Activated CD8-positive, alpha-beta T cell treated with anti-CD3 and anti-CD28 coated beads, Interleukin-2, amount 10 ng/mL, durations not matched to agents 7 days and 5 days (primary cell): ENCODE data around the gene SNCA. TPM values are rescaled to one million over a fixed set of nuclear protein-coding genes. Genes with fewer than 3 reads are reported as not detected.

Experiments used
- ATAC-seq: fragments of 150-1000 bp; cut with Tn5 transposase; one replicate; pipeline ENCODE4 v1.10.0; 2021; ENCODE audit warnings: moderate library complexity
- CTCF ChIA-PET: fragments of 350-600 bp; sonication (Branson Sonifier 250); formaldehyde crosslinking; loops from one replicate; lab custom pipeline; 2021; ENCODE audit warnings: antibody characterized with exemption; lab: Charles Lee
- POLR2A ChIA-PET: fragments of 350-600 bp; sonication (Branson Sonifier 250); formaldehyde crosslinking; loops from one replicate; lab custom pipeline; 2021; ENCODE audit warnings: antibody characterized with exemption; lab: Charles Lee
- DNase-seq: peaks from one replicate; pipeline ENCODE4 v3.0.0-alpha.2; 2020
- H3K27ac Mint-ChIP-seq: one replicate; pipeline ENCODE4 v1.8.0; 2021; ENCODE audit warnings: mild to moderate bottlenecking, mixed read lengths
- H3K27me3 Mint-ChIP-seq: one replicate; pipeline ENCODE4 v1.8.0; 2021; ENCODE audit warnings: low read depth, mixed read lengths
- H3K36me3 Mint-ChIP-seq: one replicate; pipeline ENCODE4 v1.8.0; 2021; ENCODE audit warnings: low read depth, mixed read lengths
- H3K4me1 Mint-ChIP-seq: one replicate; pipeline ENCODE4 v1.8.0; 2021; ENCODE audit warnings: low read depth, mixed read lengths
- H3K4me3 Mint-ChIP-seq: one replicate; pipeline ENCODE4 v1.8.0; 2021; ENCODE audit warnings: mild to moderate bottlenecking, mixed read lengths
- H3K9me3 Mint-ChIP-seq: one replicate; pipeline ENCODE4 v1.8.0; 2022; ENCODE audit warnings: mixed read lengths; ENCODE audit not compliant: insufficient read depth
- total RNA-seq, 2 experiments: library from RNA; stranded (reverse); gene quantifications; one replicate each; pipeline ENCODE4 v1.2.3, GENCODE V29; 2021

The SNCA gene
- total RNA-seq, 2 experiments from 2014 or later: 3.8 to 4.3 TPM

- ATAC-seq (no peak), DNase-seq (no peak)
- peaks cover 30% of the 10 kb centered on the region for H3K4me1 Mint-ChIP-seq
- H3K9me3 Mint-ChIP-seq: no peaks in the 10 kb centered on the region
- ChIA-PET POLR2A (interaction anchor here (0.6 kb wide), 1 partner anchor 636 kb away, joined by 4 read pairs; no protein-coding TSS in a partner anchor), CTCF (interaction anchor here (0.7 kb wide), 1 partner anchor 228 kb away, joined by 3 read pairs; no protein-coding TSS in a partner anchor)
- peak overlapping the region; percentile 72 for H3K4me3 Mint-ChIP-seq
- H3K36me3 Mint-ChIP-seq: peaks cover 3% of the 10 kb centered on the region
- H3K27me3 Mint-ChIP-seq: peaks cover 54% of the 10 kb centered on the region
- H3K27ac Mint-ChIP-seq: no peak overlapping the region
These were observed 1.0 kb upstream of the SNCA start for GRCh38 chr4:89837993-89838390.

DNA sequence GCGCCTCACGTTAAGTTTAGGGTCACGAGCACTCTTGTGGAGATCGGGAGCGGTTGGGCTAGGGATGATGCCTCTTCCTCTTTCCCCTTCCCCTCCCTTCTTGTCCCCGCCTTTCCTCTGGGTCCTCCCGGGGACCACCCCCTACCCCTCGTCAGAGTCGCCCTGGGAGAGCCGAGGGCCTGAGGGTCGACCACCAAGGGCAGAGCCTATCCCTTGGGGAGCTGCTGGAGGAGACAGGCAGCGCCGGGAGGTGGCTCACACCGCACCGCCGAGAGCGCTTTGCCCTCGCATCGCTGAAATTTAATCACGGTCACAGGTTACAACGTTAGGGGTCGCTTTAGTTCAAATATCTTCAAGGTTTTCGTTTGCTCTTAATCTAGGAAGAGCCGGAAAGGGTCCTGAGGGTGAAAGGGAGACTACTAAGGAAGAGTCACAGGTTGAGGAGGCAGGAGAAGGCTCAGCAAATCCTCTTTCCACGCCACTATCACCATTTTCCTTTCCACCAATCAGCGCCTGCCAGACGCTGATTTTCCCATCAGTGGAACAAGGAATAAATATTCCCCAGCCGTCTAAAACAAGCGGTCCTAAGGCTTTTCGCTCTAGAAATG, 528 bp upstream of the SNCA start:
- H3K36me3 Mint-ChIP-seq: peaks cover 3% of the 10 kb centered on the region
- H3K4me1 Mint-ChIP-seq: peaks cover 30% of the 10 kb centered on the region
- no peaks in the 10 kb centered on the region for H3K9me3 Mint-ChIP-seq
- peaks cover 55% of the 10 kb centered on the region for H3K27me3 Mint-ChIP-seq
- H3K27ac Mint-ChIP-seq: no peak overlapping the region
- ChIA-PET CTCF (no interaction called here), POLR2A (no interaction called here)
- peak overlapping the region; percentile 72 for H3K4me3 Mint-ChIP-seq
- DNase-seq: peak; percentile 52
- ATAC-seq: peak; percentile 77

DNA sequence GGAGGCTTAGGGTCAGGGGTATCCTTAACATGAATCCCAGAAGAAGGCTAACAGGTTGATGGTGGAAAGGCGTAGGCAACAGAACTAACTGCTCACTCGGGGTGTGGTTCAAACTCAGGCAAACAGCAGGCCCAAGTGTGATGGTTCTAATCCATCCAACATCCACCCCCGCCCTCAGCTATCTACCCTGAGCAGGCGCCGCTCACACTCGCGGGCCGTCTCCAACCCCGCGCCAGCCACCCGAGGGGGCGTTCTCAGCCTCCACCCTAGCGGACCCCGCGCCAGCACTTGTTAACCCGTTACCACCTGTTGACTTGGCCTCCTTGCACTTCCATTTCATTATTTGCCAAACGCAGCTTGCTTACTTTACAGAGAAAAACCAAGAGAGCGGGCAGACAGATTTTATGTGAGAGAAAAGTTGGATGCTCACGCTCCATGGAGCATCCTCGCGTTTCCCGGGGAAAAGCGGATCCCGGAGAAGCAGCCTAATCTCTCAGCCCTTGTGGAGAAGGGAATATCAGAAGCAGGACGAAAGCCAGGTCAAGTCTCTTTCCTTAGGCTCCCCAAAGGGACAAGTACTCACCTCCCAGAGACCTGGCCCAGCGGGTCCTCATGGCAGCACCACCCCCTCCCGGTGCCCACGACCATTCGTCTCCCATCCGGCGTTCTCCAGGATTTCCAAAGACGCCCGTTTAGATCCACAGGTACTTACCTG, 773 bp downstream of the SNCA start:
- Mint-ChIP-seq H3K4me3 (peak overlapping the region; percentile 72), H3K36me3 (peaks cover 3% of the 10 kb centered on the region), H3K9me3 (no peaks in the 10 kb centered on the region), H3K4me1 (peaks cover 30% of the 10 kb centered on the region), H3K27me3 (peaks cover 53% of the 10 kb centered on the region), H3K27ac (no peak overlapping the region)
- ChIA-PET POLR2A (no interaction called here), CTCF (interaction anchor here (0.7 to 1.4 kb wide), 2 partner anchors 67 to 178 kb away, joined by 3 read pairs; no protein-coding TSS in a partner anchor)
- ATAC-seq (no peak), DNase-seq (no peak)

- peak overlapping the region; percentile 72 for H3K4me3 Mint-ChIP-seq
- peaks cover 3% of the 10 kb centered on the region for H3K36me3 Mint-ChIP-seq
- peaks cover 30% of the 10 kb centered on the region for H3K4me1 Mint-ChIP-seq
- POLR2A ChIA-PET: no interaction called here
- CTCF ChIA-PET: interaction anchor here (0.7 to 1.4 kb wide), 2 partner anchors 68 to 178 kb away, joined by 3 read pairs; no protein-coding TSS in a partner anchor
- H3K27me3 Mint-ChIP-seq: peaks cover 48% of the 10 kb centered on the region
- DNase-seq (no peak), ATAC-seq (no peak)
- H3K9me3 Mint-ChIP-seq: no peaks in the 10 kb centered on the region
- H3K27ac Mint-ChIP-seq: peak overlapping the region; percentile 33
These were observed 1.5 kb downstream of the SNCA start for GRCh38 chr4:89835413-89835812.

- Mint-ChIP-seq H3K9me3 (no peaks in the 10 kb centered on the region), H3K27me3 (peaks cover 41% of the 10 kb centered on the region), H3K4me3 (no peak overlapping the region), H3K27ac (no peak overlapping the region), H3K4me1 (peaks cover 35% of the 10 kb centered on the region), H3K36me3 (peaks cover 3% of the 10 kb centered on the region)
- POLR2A ChIA-PET: no interaction called here
- DNase-seq (no peak), ATAC-seq (no peak)
- CTCF ChIA-PET: no interaction called here
These were observed 2.3 kb downstream of the SNCA start for GRCh38 chr4:89834486-89835209.

GRCh38 chr4:89829470-89830138, 7.4 kb downstream of the SNCA start:
- Mint-ChIP-seq H3K4me3 (peak overlapping the region; percentile 27), H3K36me3 (peaks cover 2% of the 10 kb centered on the region), H3K4me1 (peaks cover 18% of the 10 kb centered on the region), H3K9me3 (no peaks in the 10 kb centered on the region), H3K27me3 (peaks cover 16% of the 10 kb centered on the region), H3K27ac (peak overlapping the region; percentile 77)
- POLR2A ChIA-PET: no interaction called here
- CTCF ChIA-PET: interaction anchor here (1.2 kb wide), 1 partner anchor 177 kb away, joined by 3 read pairs; no protein-coding TSS in a partner anchor
- peak; percentile 62 for DNase-seq
- ATAC-seq: peak; percentile 89

DNA sequence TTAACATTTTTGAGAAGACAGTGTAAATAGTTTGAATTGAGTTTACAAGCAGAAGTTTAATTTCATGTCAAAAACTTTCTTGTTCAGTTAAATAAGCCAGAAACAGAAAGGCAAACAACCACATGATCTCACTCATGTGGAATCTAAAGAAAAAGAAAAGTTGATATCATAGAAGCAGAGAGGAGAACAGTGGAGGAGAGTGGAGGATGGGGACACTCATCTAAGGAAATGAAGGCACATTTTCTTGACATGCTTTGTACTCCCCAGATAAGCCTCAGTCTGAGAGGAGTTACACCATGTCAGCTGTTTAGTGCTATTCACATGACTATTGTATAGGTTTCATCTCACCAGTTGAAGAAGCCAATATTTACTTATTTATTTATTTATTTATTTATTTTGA, 13.5 kb downstream of the SNCA start:
- H3K9me3 Mint-ChIP-seq: no peaks in the 10 kb centered on the region
- no peak for DNase-seq
- H3K27me3 Mint-ChIP-seq: peaks cover 14% of the 10 kb centered on the region
- H3K27ac Mint-ChIP-seq: no peak overlapping the region
- no peak for ATAC-seq
- peaks cover 3% of the 10 kb centered on the region for H3K4me1 Mint-ChIP-seq
- ChIA-PET CTCF (no interaction called here), POLR2A (no interaction called here)
- no peaks in the 10 kb centered on the region for H3K36me3 Mint-ChIP-seq
- no peak overlapping the region for H3K4me3 Mint-ChIP-seq

- Mint-ChIP-seq H3K4me1 (no peaks in the 10 kb centered on the region), H3K4me3 (no peak overlapping the region), H3K27me3 (peaks cover 14% of the 10 kb centered on the region), H3K9me3 (no peaks in the 10 kb centered on the region), H3K27ac (no peak overlapping the region), H3K36me3 (no peaks in the 10 kb centered on the region)
- no peak for DNase-seq
- ChIA-PET CTCF (no interaction called here), POLR2A (no interaction called here)
- ATAC-seq: no peak
These were observed 15.3 kb downstream of the SNCA start for GRCh38 chr4:89821612-89822011.

GRCh38 chr4:89820010-89820409, 17.0 kb downstream of the SNCA start:
- H3K4me1 Mint-ChIP-seq: no peaks in the 10 kb centered on the region
- no peaks in the 10 kb centered on the region for H3K36me3 Mint-ChIP-seq
- no peaks in the 10 kb centered on the region for H3K9me3 Mint-ChIP-seq
- ChIA-PET CTCF (no interaction called here), POLR2A (no interaction called here)
- DNase-seq (no peak), ATAC-seq (no peak)
- peaks cover 14% of the 10 kb centered on the region for H3K27me3 Mint-ChIP-seq
- no peak overlapping the region for H3K4me3 Mint-ChIP-seq
- H3K27ac Mint-ChIP-seq: no peak overlapping the region

DNA sequence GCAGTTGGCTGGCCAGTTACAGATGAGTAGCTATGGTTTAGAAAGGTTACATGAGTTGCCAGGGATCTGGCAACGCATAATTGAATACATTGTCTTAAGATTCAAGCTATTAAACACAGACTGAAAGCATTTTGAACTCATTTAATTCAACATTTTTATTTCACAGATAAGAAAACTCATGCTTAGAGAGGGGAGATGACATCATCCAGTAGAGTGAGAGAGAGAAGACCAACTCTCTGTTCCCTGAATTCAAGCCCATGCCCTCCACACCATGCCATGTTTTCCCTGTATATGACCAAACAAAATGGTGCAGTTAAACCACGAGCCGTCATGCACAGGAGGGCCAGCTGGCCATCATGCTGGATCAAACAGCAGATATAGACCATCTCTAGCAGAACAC, 22.6 kb downstream of the SNCA start:
- Mint-ChIP-seq H3K27me3 (peaks cover 5% of the 10 kb centered on the region), H3K27ac (no peak overlapping the region), H3K9me3 (no peaks in the 10 kb centered on the region), H3K4me3 (no peak overlapping the region), H3K4me1 (no peaks in the 10 kb centered on the region), H3K36me3 (no peaks in the 10 kb centered on the region)
- POLR2A ChIA-PET: no interaction called here
- no peak for DNase-seq
- no peak for ATAC-seq
- CTCF ChIA-PET: no interaction called here

DNA sequence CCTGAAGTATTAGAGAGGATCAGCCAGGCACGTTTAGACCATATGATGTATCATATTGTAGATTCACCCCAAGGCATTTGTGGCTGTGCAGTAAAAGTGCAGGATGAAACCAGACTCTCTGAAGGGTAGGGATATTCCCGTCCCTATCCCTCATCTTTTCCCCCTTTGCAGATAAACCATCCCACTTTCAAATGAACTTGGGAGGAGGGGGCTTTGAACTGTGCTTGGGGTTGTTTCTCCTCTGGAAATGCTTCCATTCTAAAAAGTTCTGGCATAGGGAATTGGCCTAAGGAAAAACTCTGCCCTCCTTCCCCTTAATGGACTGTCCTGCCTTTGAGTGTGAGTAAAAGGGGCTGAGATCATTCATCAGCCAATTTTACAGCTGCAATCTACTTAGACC, 23.8 kb downstream of the SNCA start:
- H3K36me3 Mint-ChIP-seq: no peaks in the 10 kb centered on the region
- H3K27me3 Mint-ChIP-seq: peaks cover 1% of the 10 kb centered on the region
- ATAC-seq (no peak), DNase-seq (no peak)
- H3K9me3 Mint-ChIP-seq: no peaks in the 10 kb centered on the region
- ChIA-PET POLR2A (no interaction called here), CTCF (no interaction called here)
- H3K4me1 Mint-ChIP-seq: no peaks in the 10 kb centered on the region
- no peak overlapping the region for H3K27ac Mint-ChIP-seq
- no peak overlapping the region for H3K4me3 Mint-ChIP-seq
